ENCODE data around the gene MTOR. TPM values are rescaled to one million over a fixed set of nuclear protein-coding genes. Genes with fewer than 3 reads are reported as not detected.

Gene MTOR
- total RNA-seq, 1 donor from 2014 or later: 25.1 TPM

DNA sequence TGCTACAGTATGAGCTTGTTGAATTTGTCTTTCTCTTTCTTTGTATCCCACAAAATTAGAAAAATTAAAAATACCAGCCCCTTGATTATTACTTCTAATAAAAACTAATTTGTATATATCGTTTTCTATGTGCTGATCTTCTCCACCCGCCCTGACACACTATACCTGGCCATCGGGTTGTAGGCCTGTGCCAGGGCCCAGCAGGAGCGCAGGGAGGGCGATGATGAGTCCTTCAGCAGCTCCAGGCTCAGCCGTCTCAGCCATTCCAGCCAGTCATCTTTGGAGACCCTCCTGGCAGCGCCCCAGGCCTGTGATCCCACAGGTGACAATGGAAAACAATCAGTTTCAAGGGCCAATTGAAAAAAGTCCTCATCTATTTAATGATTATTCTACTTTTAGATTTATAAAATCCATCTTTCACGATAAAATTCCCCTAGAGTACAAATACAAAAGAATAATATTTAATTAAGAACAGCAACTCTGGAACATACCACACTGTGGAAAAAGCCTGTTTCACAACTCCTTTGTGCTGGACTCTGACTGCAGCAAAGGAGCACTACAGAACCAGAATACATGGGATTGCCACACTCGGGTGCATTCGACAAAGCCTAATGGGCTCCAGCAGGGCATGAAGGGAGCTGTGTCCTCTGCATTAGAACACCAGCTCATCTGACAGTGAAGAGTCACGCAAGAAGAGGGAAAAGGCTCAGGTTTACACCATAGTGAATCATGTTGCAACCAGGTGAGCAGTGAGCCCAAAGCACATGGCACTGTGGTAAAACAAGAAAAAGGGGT is 57.8 kb downstream of the MTOR start:
- H3K27ac ChIP-seq (ENCODE audit: low read depth, low read length): no peak overlapping the region
- no peaks in the 10 kb centered on the region for H3K27me3 ChIP-seq (ENCODE audit: control insufficient read depth in 3 of 3, insufficient read depth in 3 of 3, low read length in 3 of 3)
- H3K36me3 ChIP-seq (ENCODE audit: control insufficient read depth in 3 of 3, insufficient read depth in 3 of 3, low read length in 3 of 3): peaks cover 39 to 54% (median 49%) of the 10 kb centered on the region in 3 donors
- H3K9ac ChIP-seq (ENCODE audit: low read depth in 1 of 3, low read length in 3 of 3): no peak overlapping the region
- H3K4me3 ChIP-seq (ENCODE audit: low read length in 3 of 3): no peak overlapping the region
- no peaks in the 10 kb centered on the region for H3K4me1 ChIP-seq (ENCODE audit: control insufficient read depth in 3 of 3, insufficient read depth in 3 of 3, low read length in 3 of 3)
- H3K9me3 ChIP-seq (ENCODE audit: control insufficient read depth in 3 of 3, low read length in 3 of 3): no peaks in the 10 kb centered on the region

DNA sequence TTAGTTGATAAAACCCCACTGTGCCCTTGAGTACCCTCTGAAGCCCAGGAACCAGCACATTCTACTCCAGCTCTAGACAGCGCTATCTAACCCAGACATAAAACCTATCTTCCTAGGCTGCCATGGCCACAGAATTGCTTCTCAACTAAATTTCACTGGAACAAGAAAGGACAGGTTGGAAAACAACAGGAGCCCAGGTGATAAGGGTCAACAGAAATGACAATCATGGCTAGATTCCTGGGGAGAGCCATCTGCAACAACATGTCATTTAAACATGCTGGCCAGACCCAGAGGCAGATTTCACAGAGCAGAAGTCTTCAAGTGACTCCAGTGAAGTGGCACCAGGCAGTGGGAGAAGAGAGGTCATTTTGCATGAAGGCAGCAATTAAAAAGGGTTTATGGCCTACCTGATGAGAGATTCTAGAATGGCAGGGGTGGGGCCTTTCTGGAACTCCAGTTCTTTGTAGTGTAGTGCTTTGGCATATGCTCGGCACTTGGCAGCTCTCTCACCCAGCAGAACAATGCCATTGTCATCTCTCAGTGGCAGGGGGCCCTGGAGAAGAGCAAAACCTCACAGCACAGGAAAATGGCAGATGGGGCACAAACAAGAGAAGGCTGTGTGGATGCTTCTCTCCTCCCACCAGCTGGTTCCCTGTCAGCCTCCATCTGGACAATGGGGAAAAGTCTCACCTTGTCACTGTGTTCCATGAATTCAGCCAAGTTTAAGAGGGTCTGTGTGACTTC is 63.3 kb downstream of the MTOR start:
- Histone ChIP-seq H3K4me1 (ENCODE audit: control insufficient read depth in 3 of 3, insufficient read depth in 3 of 3, low read length in 3 of 3) (no peaks in the 10 kb centered on the region), H3K27me3 (ENCODE audit: control insufficient read depth in 3 of 3, insufficient read depth in 3 of 3, low read length in 3 of 3) (no peaks in the 10 kb centered on the region), H3K9me3 (ENCODE audit: control insufficient read depth in 3 of 3, low read length in 3 of 3) (no peaks in the 10 kb centered on the region), H3K9ac (ENCODE audit: low read depth in 1 of 3, low read length in 3 of 3) (no peak overlapping the region), H3K4me3 (ENCODE audit: low read length in 3 of 3) (no peak overlapping the region), H3K27ac (ENCODE audit: low read depth, low read length) (no peak overlapping the region), H3K36me3 (ENCODE audit: control insufficient read depth in 3 of 3, insufficient read depth in 3 of 3, low read length in 3 of 3) (peaks cover 40 to 53% (median 41%) of the 10 kb centered on the region in 3 donors)

DNA sequence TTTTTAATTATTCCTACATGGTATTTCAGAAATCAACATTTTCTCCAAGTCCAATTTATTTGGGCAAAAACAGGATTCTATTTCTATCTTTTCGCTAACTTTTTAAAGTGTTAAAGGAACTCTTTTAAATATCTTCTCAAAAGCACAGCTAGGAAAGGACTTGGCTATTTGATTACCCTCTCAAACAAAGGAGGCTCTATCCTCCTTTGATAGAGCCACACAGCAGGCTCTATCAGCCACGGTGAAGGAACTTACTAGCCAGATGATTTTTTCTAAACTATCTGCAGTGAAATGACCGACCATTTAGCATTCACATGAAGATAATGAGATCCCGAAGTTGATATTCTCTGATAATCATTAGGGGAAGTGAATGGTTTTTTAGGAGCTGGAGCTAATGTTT is 64.1 kb downstream of the MTOR start:
- no peak overlapping the region for H3K4me3 ChIP-seq (ENCODE audit: low read length in 3 of 3)
- H3K9me3 ChIP-seq (ENCODE audit: control insufficient read depth in 3 of 3, low read length in 3 of 3): no peaks in the 10 kb centered on the region
- H3K4me1 ChIP-seq (ENCODE audit: control insufficient read depth in 3 of 3, insufficient read depth in 3 of 3, low read length in 3 of 3): no peaks in the 10 kb centered on the region
- H3K27ac ChIP-seq (ENCODE audit: low read depth, low read length): no peak overlapping the region
- peaks cover 36 to 55% (median 38%) of the 10 kb centered on the region in 3 donors for H3K36me3 ChIP-seq (ENCODE audit: control insufficient read depth in 3 of 3, insufficient read depth in 3 of 3, low read length in 3 of 3)
- no peak overlapping the region for H3K9ac ChIP-seq (ENCODE audit: low read depth in 1 of 3, low read length in 3 of 3)
- no peaks in the 10 kb centered on the region for H3K27me3 ChIP-seq (ENCODE audit: control insufficient read depth in 3 of 3, insufficient read depth in 3 of 3, low read length in 3 of 3)

DNA sequence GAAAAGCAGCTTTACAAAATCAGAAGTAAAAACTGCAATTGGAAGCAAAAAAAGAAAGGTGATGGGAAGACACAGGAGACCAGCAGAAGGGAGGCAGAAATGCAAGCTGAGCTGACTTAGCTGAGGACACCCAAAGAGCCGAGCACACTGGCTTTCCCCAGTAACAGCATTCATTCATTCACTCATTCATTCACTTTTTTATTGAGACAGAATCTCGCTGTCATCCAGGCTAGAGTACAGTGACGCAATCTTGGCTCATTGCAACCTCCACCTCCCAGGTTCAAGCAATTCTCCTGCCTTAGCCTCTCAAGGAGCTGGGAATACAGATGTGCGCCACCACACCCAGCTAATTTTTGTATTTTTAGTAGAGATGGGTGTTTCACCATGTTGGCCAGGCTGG is 65.0 kb downstream of the MTOR start:
- Histone ChIP-seq H3K9ac (ENCODE audit: low read depth in 1 of 3, low read length in 3 of 3) (no peak overlapping the region), H3K9me3 (ENCODE audit: control insufficient read depth in 3 of 3, low read length in 3 of 3) (no peaks in the 10 kb centered on the region), H3K4me3 (ENCODE audit: low read length in 3 of 3) (no peak overlapping the region), H3K27me3 (ENCODE audit: control insufficient read depth in 3 of 3, insufficient read depth in 3 of 3, low read length in 3 of 3) (no peaks in the 10 kb centered on the region), H3K27ac (ENCODE audit: low read depth, low read length) (no peak overlapping the region), H3K4me1 (ENCODE audit: control insufficient read depth in 3 of 3, insufficient read depth in 3 of 3, low read length in 3 of 3) (no peaks in the 10 kb centered on the region), H3K36me3 (ENCODE audit: control insufficient read depth in 3 of 3, insufficient read depth in 3 of 3, low read length in 3 of 3) (peaks cover 36 to 61% (median 39%) of the 10 kb centered on the region in 3 donors)

DNA sequence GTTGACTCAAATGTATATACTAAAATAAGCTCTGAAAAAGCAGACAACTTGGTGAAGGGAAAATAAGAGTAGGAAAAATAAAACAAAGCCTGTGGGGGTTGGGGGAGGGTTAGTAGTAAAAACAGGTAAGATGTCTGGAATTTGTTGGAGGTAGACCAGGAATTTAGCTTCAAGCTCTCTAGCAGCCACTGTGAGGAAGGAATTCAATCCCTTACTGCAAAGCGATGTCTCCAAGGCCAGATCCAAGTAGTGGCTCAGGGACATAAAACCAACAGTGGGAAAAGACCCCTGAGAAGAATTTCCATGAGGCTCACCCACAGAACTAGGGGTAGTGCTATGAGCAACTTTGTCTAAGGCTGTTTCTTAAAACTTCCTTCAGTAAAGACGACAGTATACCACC is 65.4 kb downstream of the MTOR start:
- Histone ChIP-seq H3K4me1 (ENCODE audit: control insufficient read depth in 3 of 3, insufficient read depth in 3 of 3, low read length in 3 of 3) (no peaks in the 10 kb centered on the region), H3K36me3 (ENCODE audit: control insufficient read depth in 3 of 3, insufficient read depth in 3 of 3, low read length in 3 of 3) (peaks cover 36 to 63% (median 39%) of the 10 kb centered on the region in 3 donors), H3K27ac (ENCODE audit: low read depth, low read length) (no peak overlapping the region), H3K9me3 (ENCODE audit: control insufficient read depth in 3 of 3, low read length in 3 of 3) (no peaks in the 10 kb centered on the region), H3K4me3 (ENCODE audit: low read length in 3 of 3) (no peak overlapping the region), H3K9ac (ENCODE audit: low read depth in 1 of 3, low read length in 3 of 3) (no peak overlapping the region), H3K27me3 (ENCODE audit: control insufficient read depth in 3 of 3, insufficient read depth in 3 of 3, low read length in 3 of 3) (no peaks in the 10 kb centered on the region)

DNA sequence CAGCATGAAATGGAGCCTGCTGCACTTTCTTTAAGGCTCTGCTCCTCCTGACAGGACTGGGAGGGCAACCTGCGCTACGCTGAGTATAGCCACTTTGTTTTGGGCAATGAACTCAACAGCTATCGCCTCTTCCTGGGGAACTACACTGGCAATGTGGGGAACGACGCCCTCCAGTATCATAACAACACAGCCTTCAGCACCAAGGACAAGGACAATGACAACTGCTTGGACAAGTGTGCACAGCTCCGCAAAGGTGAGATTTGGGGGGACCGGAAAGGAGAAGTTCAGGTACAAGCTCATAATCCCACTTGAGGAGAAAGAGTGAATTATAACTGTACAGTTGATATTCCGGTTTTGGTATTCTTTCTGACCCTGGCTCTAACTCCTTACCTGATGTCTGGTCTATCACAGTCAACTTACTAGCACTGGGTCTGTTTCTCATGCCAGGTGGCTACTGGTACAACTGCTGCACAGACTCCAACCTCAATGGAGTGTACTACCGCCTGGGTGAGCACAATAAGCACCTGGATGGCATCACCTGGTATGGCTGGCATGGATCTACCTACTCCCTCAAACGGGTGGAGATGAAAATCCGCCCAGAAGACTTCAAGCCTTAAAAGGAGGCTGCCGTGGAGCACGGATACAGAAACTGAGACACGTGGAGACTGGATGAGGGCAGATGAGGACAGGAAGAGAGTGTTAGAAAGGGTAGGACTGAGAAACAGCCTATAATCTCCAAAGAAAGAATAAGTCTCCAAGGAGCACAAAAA is 67.8 kb downstream of the MTOR start:
- H3K9me3 ChIP-seq (ENCODE audit: control insufficient read depth in 3 of 3, low read length in 3 of 3): no peaks in the 10 kb centered on the region
- H3K27me3 ChIP-seq (ENCODE audit: control insufficient read depth in 3 of 3, insufficient read depth in 3 of 3, low read length in 3 of 3): no peaks in the 10 kb centered on the region
- H3K4me3 ChIP-seq (ENCODE audit: low read length in 3 of 3): no peak overlapping the region
- H3K36me3 ChIP-seq (ENCODE audit: control insufficient read depth in 3 of 3, insufficient read depth in 3 of 3, low read length in 3 of 3): peaks cover 39 to 63% (median 43%) of the 10 kb centered on the region in 3 donors
- no peaks in the 10 kb centered on the region for H3K4me1 ChIP-seq (ENCODE audit: control insufficient read depth in 3 of 3, insufficient read depth in 3 of 3, low read length in 3 of 3)
- H3K9ac ChIP-seq (ENCODE audit: low read depth in 1 of 3, low read length in 3 of 3): no peak overlapping the region
- no peak overlapping the region for H3K27ac ChIP-seq (ENCODE audit: low read depth, low read length)

DNA sequence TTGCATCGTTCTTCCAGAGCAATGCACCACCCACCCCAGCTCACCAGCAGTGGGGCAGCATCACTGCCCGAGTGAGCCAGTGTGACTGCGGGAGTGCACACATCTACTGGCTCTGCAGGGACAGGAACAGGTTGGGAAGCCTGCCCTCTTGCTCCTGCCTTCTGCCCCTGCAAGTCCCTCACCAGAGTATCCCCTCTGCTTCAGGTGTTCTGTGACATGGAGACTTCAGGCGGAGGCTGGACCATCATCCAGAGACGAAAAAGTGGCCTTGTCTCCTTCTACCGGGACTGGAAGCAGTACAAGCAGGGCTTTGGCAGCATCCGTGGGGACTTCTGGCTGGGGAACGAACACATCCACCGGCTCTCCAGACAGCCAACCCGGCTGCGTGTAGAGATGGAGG is 69.0 kb downstream of the MTOR start:
- Histone ChIP-seq H3K27ac (ENCODE audit: low read depth, low read length) (no peak overlapping the region), H3K9ac (ENCODE audit: low read depth in 1 of 3, low read length in 3 of 3) (no peak overlapping the region), H3K27me3 (ENCODE audit: control insufficient read depth in 3 of 3, insufficient read depth in 3 of 3, low read length in 3 of 3) (no peaks in the 10 kb centered on the region), H3K4me1 (ENCODE audit: control insufficient read depth in 3 of 3, insufficient read depth in 3 of 3, low read length in 3 of 3) (peaks cover 0 to 8% (median 6%) of the 10 kb centered on the region in 3 donors), H3K9me3 (ENCODE audit: control insufficient read depth in 3 of 3, low read length in 3 of 3) (no peaks in the 10 kb centered on the region), H3K4me3 (ENCODE audit: low read length in 3 of 3) (no peak overlapping the region), H3K36me3 (ENCODE audit: control insufficient read depth in 3 of 3, insufficient read depth in 3 of 3, low read length in 3 of 3) (peaks cover 29 to 53% (median 33%) of the 10 kb centered on the region in 3 donors)

DNA sequence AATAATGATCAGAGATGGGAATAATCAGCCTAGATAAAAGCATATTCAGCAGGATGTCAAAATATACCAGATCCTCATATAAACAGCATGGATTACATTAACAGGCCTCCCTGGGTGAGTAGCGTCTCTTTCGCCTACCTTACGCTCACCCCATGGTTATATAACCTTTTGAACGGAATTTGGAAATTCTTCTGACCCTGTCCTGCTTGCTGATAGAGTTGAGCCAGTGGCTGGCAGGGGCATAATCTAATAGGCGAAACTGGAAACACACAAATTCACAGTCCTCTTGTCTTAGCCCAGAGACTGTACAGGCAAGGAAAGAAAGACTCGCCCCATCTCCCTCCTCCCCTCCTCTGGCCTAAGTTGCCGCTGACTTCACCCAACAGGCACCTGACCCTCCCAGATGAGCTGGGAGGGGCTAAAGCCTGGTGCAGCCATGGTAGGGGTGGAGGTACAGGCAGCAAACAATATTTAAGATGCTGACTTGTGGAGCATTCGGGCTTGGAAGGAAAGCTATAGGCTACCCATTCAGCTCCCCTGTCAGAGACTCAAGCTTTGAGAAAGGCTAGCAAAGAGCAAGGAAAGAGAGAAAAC is 73.4 kb downstream of the MTOR start, which contains the start of gene ANGPTL7:
ANGPTL7 (plus strand) TSS at position 498 of the 594 bp plus-strand sequence. CDS start 225 bp downstream, outside the sequence.
- H3K27me3 ChIP-seq (ENCODE audit: control insufficient read depth in 3 of 3, insufficient read depth in 3 of 3, low read length in 3 of 3): no peaks in the 10 kb centered on the region
- peaks cover 9 to 19% (median 17%) of the 10 kb centered on the region in 3 donors for H3K4me1 ChIP-seq (ENCODE audit: control insufficient read depth in 3 of 3, insufficient read depth in 3 of 3, low read length in 3 of 3)
- H3K9me3 ChIP-seq (ENCODE audit: control insufficient read depth in 3 of 3, low read length in 3 of 3): no peaks in the 10 kb centered on the region
- no peak within 1 kb of the TSS for H3K27ac ChIP-seq (ENCODE audit: low read depth, low read length)
- H3K4me3 ChIP-seq (ENCODE audit: low read length in 3 of 3): no peak within 1 kb of the TSS
- H3K36me3 ChIP-seq (ENCODE audit: control insufficient read depth in 3 of 3, insufficient read depth in 3 of 3, low read length in 3 of 3): peaks cover 9 to 29% (median 15%) of the 10 kb centered on the region in 3 donors
- no peak within 1 kb of the TSS for H3K9ac ChIP-seq (ENCODE audit: low read depth in 1 of 3, low read length in 3 of 3)

DNA sequence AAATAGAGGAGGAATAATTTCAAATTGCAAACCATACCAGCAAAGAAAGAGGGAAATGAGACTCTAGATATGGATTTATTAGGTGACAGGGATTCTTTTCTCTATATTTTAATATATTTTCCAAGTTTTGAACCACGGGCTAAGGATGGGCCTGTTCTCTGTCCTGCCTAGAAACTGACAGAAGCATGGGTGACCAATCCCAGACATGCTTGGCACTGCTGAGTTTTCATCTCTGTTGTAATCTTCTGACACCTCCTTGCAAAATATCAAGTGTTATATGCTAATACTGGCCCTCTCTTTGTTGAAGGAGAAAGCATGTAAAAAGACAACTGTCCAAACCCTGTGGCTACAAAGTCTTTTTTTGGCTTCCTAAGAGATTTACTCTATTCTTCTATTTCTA is 74.0 kb downstream of the MTOR start:
- Histone ChIP-seq H3K4me3 (ENCODE audit: low read length in 3 of 3) (no peak overlapping the region), H3K27me3 (ENCODE audit: control insufficient read depth in 3 of 3, insufficient read depth in 3 of 3, low read length in 3 of 3) (no peaks in the 10 kb centered on the region), H3K9me3 (ENCODE audit: control insufficient read depth in 3 of 3, low read length in 3 of 3) (no peaks in the 10 kb centered on the region), H3K4me1 (ENCODE audit: control insufficient read depth in 3 of 3, insufficient read depth in 3 of 3, low read length in 3 of 3) (peaks cover 9 to 19% (median 17%) of the 10 kb centered on the region in 3 donors), H3K36me3 (ENCODE audit: control insufficient read depth in 3 of 3, insufficient read depth in 3 of 3, low read length in 3 of 3) (peaks cover 7 to 25% (median 10%) of the 10 kb centered on the region in 3 donors), H3K9ac (ENCODE audit: low read depth in 1 of 3, low read length in 3 of 3) (no peak overlapping the region), H3K27ac (ENCODE audit: low read depth, low read length) (no peak overlapping the region)
